HG03520 (cell line): ENCODE measurements around the gene MAN1C1.

Experiments
- ATAC-seq: cut with Tn5 transposase; IDR thresholded peaks from one replicate; pipeline ENCODE4 v1.9.1; 2021; ENCODE audit warnings: mild to moderate bottlenecking, moderate library complexity; ENCODE audit not compliant: unreplicated experiment

Gene MAN1C1

GRCh38 chr1:25707280-25708016, 90.9 kb downstream of the MAN1C1 start:
- no peak for ATAC-seq

DNA sequence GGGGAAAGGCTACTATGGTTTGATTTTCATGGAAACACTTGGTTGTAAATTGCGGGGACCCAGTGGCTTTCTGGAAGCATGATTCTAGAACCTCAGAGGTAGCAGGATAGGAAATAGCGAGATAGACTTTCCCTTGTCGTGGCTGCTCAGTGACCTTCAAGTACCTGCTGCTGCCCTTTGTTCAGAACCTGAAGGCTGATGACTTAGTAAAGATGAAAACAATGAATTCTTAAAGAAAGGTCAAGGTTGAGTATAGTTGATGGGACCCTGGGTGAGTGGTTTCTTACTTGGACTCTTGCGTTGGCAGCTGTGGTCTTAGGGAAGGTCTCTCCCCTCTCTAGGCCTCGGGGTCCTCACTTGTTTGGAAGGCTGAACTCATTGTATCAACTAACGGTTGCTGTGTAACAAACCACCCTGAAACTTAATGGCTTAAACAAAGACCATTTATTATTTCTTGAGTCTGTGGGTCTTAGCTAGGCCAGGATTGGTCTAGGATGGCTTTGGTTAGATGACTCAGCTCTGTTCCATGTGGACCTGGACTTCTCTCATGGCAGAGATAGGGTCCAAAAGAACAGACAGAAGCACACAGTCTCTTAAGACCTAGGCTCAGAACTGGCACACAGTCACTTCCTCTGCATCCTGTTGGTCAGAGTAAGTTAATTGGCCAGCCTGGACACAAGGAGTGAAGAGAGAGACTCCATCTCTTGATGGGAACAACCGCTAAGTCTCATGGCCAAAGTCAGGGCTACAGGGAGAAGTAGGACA, 94.2 kb downstream of the MAN1C1 start:
- no peak for ATAC-seq

DNA sequence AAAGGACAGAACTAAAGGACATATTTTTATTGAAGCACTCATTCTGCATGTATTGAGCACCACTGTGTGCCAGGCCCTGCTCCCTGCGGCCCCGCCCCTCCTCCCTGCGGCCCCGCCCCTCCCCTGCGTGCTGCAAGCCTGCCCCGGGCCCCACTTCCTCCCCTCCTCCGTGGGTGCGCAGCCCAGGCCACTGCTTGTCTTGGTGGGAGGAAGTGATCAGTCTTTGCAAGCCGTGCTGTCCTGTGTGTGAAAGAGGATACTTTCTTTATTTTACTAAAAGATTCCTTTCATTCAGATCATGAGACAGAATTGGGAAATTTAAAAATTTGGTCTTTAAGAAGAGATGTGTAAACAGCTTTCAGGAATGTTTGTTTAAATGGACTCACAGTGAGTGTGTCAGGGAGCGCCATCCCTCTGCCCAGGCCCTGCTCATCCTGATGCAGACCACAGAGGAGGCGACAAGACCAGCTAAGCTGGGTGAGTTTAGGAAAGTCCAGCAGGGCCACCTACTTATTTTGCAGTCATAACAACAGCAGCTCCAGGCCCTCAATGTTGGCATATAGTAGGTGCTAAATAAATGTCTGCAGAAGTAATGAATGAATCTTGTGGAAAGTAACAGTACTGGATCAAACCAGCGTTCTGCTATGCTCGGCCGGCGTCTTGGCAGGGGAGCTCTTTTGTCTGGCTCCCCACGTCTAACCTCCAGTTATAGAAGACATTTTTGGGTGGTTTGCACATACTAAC, 95.1 kb downstream of the MAN1C1 start:
- no peak for ATAC-seq

GRCh38 chr1:25712299-25712970, 95.8 kb downstream of the MAN1C1 start:
- ATAC-seq, result no peak

GRCh38 chr1:25713961-25714360, 97.4 kb downstream of the MAN1C1 start:
- ATAC-seq, result no peak

DNA sequence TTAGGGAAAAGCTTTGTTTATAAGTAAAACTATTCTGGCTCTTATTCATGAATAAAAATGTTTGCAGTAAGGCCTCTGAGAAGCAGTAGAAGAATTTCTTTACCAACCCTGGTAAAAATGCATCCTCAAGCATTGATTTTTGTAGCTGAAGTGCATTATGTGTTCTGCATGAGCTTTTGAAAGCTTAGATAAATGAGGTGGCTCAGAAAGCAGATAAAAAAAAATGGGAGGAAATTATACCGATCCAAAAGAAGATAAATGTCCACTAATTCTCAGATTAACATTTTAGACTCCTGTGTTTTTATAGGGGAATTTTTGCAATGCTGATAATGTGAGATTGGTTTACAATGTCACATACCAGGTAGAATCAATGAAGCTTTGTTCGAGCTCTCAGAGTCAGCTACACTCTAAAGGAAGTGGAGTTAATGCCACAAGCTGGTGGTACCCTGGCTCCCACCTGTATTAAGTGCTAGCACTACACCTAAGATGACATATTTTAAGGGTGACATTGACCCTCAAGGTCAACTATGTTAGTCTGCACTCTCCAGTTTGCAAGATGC, 97.9 kb downstream of the MAN1C1 start:
- ATAC-seq, result no peak

GRCh38 chr1:25715888-25716287, 99.3 kb downstream of the MAN1C1 start:
- ATAC-seq, result no peak

GRCh38 chr1:25716320-25716719, 99.7 kb downstream of the MAN1C1 start:
- ATAC-seq, result no peak

DNA sequence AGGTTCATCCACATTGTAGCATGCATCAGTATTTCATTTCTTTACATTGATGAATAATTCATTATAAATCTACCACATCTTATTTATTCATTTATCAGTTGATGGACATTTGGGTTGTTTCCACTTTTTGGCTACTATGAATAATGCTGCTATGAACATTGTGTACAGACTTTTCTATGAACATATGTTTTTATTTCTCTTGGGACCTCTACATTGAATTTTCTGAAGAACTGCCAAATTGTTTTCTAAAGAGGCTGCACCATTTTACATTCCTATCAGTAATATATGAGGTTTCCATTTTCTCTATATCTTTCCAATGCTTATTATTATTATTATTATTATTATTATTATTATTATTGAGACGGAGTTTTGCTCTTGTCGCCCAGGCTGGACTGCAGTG, 102.1 kb downstream of the MAN1C1 start:
- ATAC-seq, result no peak

GRCh38 chr1:25720624-25721023, 104.0 kb downstream of the MAN1C1 start:
- no peak for ATAC-seq

GRCh38 chr1:25723250-25723880, 106.8 kb downstream of the MAN1C1 start:
- no peak for ATAC-seq

DNA sequence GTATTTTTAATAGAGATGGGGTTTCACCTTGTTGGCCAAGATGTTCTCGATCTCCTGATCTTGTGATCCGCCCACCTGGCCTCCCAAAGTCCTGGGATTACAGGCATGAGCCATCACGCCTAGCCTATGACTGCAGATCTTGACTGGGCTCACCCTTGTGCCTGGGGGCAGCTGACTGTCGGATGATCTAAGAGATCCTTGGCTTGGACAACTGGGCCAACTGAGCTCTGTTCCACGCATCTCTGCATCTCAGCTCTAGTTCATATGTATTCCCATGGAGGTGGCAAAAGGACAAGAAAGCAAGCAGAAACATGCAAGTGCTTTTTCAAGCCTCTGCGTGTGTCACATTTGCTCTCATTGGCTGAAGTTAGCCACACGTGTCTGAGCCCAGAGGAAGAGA, 107.6 kb downstream of the MAN1C1 start:
- no peak for ATAC-seq

DNA sequence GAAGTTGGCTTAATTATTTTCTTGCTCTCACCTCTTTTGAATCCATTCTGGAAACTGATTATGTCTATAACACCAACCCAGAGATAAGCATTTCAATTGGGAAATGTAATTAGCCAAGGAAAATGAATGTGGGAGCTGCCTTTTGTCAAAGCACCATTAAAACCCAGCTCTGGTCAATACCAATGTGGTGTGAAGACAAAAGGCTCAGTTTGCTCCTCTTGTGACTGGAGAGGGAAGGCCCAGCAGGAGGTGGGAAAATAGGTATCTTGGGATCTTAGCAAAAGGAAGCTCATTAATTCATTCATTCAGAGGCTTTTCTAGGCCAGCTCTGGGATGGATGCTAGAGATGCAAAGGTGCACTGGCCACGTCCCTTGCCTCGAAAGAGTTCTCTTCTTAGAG, 108.4 kb downstream of the MAN1C1 start:
- no peak for ATAC-seq

DNA sequence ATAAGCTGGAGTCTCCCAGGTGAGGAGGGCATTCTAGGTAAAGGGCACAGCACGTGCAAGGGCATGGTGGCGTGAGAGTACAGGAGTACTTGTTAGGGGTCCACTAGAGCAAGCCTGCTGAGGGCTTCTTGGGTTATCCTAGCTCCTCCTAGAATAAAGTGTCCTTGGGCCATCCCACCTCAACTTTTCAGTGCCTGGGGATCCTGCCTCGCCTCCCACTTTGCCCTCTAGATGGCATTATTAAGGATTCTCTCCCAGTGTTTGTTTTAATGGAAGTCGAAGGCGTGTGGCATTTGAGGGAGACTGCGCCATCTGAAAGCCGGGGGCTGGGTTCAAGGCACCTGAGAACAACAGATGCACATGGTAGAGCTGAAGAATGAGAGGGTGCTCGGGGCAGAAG, 108.9 kb downstream of the MAN1C1 start:
- ATAC-seq, result no peak

GRCh38 chr1:25727088-25727487, 110.5 kb downstream of the MAN1C1 start:
- no peak for ATAC-seq

- no peak for ATAC-seq
Measured at GRCh38 chr1:25727635-25728286, 111.2 kb downstream of the MAN1C1 start.

GRCh38 chr1:25728301-25728935, 111.8 kb downstream of the MAN1C1 start:
- no peak for ATAC-seq

DNA sequence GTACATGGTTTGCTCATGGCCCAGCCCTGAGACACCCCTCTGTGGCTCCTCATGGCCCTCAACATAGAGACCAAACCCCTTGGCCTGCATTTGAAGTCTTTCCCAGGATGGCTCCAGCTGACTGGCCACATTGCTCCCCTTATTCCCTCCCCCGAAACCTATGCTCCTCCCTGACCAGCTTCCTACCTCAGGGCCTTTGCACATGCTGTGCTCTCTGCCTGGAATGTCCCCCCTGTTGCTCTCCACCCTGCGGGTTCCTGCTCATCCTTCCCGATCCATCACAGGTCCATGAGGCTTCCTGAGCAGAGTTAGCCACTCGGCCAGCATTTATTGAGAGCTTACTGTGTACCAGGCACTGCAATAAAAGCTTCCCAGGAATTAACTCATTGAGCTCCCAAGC, 112.5 kb downstream of the MAN1C1 start:
- no peak for ATAC-seq
